Peyer's patch (tissue), 4 donors: ENCODE results near the gene PROZ.

ENCODE experiments used
- POLR2A ChIP-seq, 2 donors: fragments of 450-650 bp; IDR thresholded peaks; one replicate each; pipeline ENCODE4 v1.5.1; 2017; ENCODE audit warnings: antibody characterized with exemption in 2 of 2, mild to moderate bottlenecking in 2 of 2, moderate library complexity in 2 of 2
- TF ChIP-seq, protein P1 (sequence below), 6 experiments: fragments of 450-650 bp in 4 of 6; fragments of 200-600 bp in 2 of 6; sonication (generic) in 1 of 6; IDR thresholded peaks; one replicate each; pipeline ENCODE4 v1.5.1; 2017 to 2019; ENCODE audit warnings: antibody characterized with exemption in 6 of 6, mild to moderate bottlenecking in 3 of 6, moderate library complexity in 1 of 6

DNA sequence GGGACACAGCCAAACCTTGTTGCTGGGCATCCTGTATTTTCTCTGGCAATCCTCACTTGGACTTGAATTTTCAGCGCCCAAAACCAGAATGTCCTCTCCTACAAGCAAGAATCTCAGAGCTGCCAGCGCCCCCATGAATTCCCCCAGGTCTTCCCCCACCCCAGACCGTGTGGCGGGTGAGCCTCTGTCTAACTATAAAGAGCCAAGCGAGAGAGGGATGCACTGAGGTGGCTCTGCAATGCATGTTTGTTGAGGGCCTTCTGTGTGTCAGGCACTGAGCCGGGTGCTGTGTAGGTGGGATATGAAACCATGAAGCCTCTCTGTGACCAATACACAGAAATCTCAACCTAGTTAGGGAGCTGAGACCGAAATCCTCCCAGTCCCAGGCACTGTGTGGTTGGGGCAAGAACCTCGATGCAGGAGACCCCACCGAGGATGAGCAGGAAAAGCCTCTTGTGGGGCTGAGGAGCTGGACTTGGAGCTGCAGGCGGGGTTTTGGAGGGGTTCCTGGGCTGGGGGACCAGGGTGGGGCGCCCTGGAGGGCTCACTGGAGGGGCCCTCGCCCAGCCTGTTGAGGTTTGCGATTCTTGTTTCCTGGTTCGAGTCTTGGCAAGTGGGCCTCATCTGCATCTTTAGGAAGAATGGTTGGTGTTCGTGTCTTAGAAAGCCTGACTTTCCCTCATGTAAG, 12.4 kb upstream of the PROZ start:
- TF ChIP-seq, protein P1, sequence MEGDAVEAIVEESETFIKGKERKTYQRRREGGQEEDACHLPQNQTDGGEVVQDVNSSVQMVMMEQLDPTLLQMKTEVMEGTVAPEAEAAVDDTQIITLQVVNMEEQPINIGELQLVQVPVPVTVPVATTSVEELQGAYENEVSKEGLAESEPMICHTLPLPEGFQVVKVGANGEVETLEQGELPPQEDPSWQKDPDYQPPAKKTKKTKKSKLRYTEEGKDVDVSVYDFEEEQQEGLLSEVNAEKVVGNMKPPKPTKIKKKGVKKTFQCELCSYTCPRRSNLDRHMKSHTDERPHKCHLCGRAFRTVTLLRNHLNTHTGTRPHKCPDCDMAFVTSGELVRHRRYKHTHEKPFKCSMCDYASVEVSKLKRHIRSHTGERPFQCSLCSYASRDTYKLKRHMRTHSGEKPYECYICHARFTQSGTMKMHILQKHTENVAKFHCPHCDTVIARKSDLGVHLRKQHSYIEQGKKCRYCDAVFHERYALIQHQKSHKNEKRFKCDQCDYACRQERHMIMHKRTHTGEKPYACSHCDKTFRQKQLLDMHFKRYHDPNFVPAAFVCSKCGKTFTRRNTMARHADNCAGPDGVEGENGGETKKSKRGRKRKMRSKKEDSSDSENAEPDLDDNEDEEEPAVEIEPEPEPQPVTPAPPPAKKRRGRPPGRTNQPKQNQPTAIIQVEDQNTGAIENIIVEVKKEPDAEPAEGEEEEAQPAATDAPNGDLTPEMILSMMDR (IDR thresholded peaks at IDR 0.05): no peak
- no peak for TF ChIP-seq POLR2A (IDR thresholded peaks at IDR 0.05)
